Neural progenitor cell (in vitro differentiated cells): ENCODE results near the gene LIG3. TPM values are rescaled to one million over a fixed set of nuclear protein-coding genes. Genes with fewer than 3 reads are reported as not detected.

Source experiments
- DNase-seq: peaks from one replicate; pipeline ENCODE4 v3.0.0-alpha.2; 2016; ENCODE audit warnings: low spot score
- H2AFZ ChIP-seq: fragments of 200-600 bp; sonication (generic); replicated peaks from 2 replicates; pipeline ENCODE4 v1.6.1; 2016; ENCODE audit warnings: antibody characterized with exemption
- H3F3A ChIP-seq: fragments of 200-600 bp; sonication (generic); 2 replicates; pipeline ENCODE4 v1.6.1; 2016; ENCODE audit warnings: antibody characterized with exemption, low read depth
- H3K27ac ChIP-seq: fragments of 200-600 bp; sonication (generic); 2 replicates; pipeline ENCODE4 v1.5.1; 2016; ENCODE audit warnings: mild to moderate bottlenecking
- H3K27me3 ChIP-seq: fragments of 200-600 bp; sonication (generic); 2 replicates; pipeline ENCODE4 v1.6.1; 2016; ENCODE audit warnings: mild to moderate bottlenecking, moderate library complexity
- H3K36me3 ChIP-seq: fragments of 200-600 bp; sonication (generic); 2 replicates; pipeline ENCODE4 v1.5.1; 2016
- H3K4me1 ChIP-seq: fragments of 200-600 bp; sonication (generic); 2 replicates; pipeline ENCODE4 v1.6.1; 2016; ENCODE audit warnings: mixed run types
- H3K4me2 ChIP-seq: fragments of 200-600 bp; sonication (generic); 2 replicates; pipeline ENCODE4 v1.6.1; 2016
- H3K4me3 ChIP-seq: fragments of 200-600 bp; sonication (generic); 2 replicates; pipeline ENCODE4 v1.5.1; 2016
- H3K79me2 ChIP-seq: fragments of 200-600 bp; sonication (generic); 2 replicates; pipeline ENCODE4 v1.6.1; 2016; ENCODE audit warnings: low read depth
- H3K9ac ChIP-seq: fragments of 200-600 bp; sonication (generic); 2 replicates; pipeline ENCODE4 v1.6.1; 2016
- H3K9me3 ChIP-seq: fragments of 200-600 bp; sonication (generic); 2 replicates; pipeline ENCODE4 v1.5.1; 2016; ENCODE audit warnings: low read depth
- H4K20me1 ChIP-seq: fragments of 200-600 bp; sonication (generic); 2 replicates; pipeline ENCODE4 v1.6.1; 2016; ENCODE audit warnings: low read depth
- H3K27ac Mint-ChIP-seq: 3 replicates; pipeline ENCODE4 v1.8.0; 2021; ENCODE audit warnings: mixed read lengths
- H3K27me3 Mint-ChIP-seq: 2 replicates; pipeline ENCODE4 v1.8.0; 2022; ENCODE audit warnings: low read depth, mild to moderate bottlenecking, inconsistent platforms, moderate library complexity, mixed read lengths; ENCODE audit not compliant: insufficient read depth
- H3K36me3 Mint-ChIP-seq: 3 replicates; pipeline ENCODE4 v1.8.0; 2021; ENCODE audit warnings: mixed read lengths
- H3K4me1 Mint-ChIP-seq: 3 replicates; pipeline ENCODE4 v1.8.0; 2021; ENCODE audit warnings: mixed read lengths
- H3K4me3 Mint-ChIP-seq: 3 replicates; pipeline ENCODE4 v1.8.0; 2021; ENCODE audit warnings: mild to moderate bottlenecking, moderate library complexity, mixed read lengths
- H3K9me3 Mint-ChIP-seq: 3 replicates; pipeline ENCODE4 v1.8.0; 2020; ENCODE audit warnings: mixed read lengths
- EZH2 ChIP-seq: fragments of 200-600 bp; sonication (generic); IDR thresholded peaks from 2 replicates; pipeline ENCODE4 v1.6.1; 2017; ENCODE audit warnings: antibody characterized with exemption, mild to moderate bottlenecking, moderate library complexity
- EZH2phosphoT487 ChIP-seq: fragments of 200-600 bp; sonication (generic); IDR thresholded peaks from 2 replicates; pipeline ENCODE4 v1.6.1; 2017; ENCODE audit warnings: antibody characterized with exemption
- total RNA-seq: library from RNA; depleted of rRNA; stranded (reverse); fragments of >200 nt; gene quantifications from 2 replicates; pipeline ENCODE4 v1.2.3, GENCODE V29; 2015; ENCODE audit warnings: low replicate concordance
- TF ChIP-seq, protein P1 (sequence below): fragments of 200-600 bp; sonication (generic); IDR thresholded peaks from 2 replicates; pipeline ENCODE4 v1.5.1; 2017; ENCODE audit warnings: antibody characterized with exemption, mild to moderate bottlenecking

Gene LIG3
- total RNA-seq, 1 donor from 2014 or later = 89.6 TPM

DNA sequence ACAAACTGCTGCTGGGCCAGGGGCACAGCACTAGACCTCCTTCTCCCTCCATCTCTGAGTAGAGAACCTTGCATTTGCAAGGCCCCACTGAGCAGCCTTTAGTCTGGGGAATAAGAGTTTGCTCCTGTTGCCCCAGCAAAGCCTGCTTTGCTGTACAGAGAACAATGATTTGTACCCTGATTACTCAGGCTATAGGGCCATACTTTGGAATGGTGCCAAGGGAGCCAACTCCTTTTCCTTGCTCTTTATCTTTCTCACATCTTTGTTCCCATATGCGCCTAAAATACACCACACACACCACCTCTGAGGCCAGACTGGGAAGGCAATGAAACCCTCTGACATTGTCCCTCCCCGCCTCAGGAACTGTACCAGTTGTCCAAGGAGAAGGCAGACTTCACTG lies 21.2 kb downstream of the LIG3 start:
- Histone ChIP-seq H3K36me3 (no peaks in the 10 kb centered on the region), H3K79me2 (no peaks in the 10 kb centered on the region), H3K4me3 (no peak overlapping the region), H3F3A (peaks cover 9% of the 10 kb centered on the region), H3K27ac (no peak overlapping the region), H3K4me2 (no peak overlapping the region), H3K9me3 (no peaks in the 10 kb centered on the region), H3K4me1 (no peaks in the 10 kb centered on the region), H3K27me3 (no peaks in the 10 kb centered on the region), H4K20me1 (no peaks in the 10 kb centered on the region), H2AFZ (no peak overlapping the region), H3K9ac (no peak overlapping the region)
- H3K4me1 Mint-ChIP-seq = no peaks in the 10 kb centered on the region
- peaks cover 2% of the 10 kb centered on the region for H3K27me3 Mint-ChIP-seq
- no peak overlapping the region for H3K4me3 Mint-ChIP-seq
- no peak overlapping the region for H3K27ac Mint-ChIP-seq
- H3K36me3 Mint-ChIP-seq = peaks cover 31% of the 10 kb centered on the region
- no peak for DNase-seq
- TF ChIP-seq EZH2 (no peak), EZH2phosphoT487 (no peak)
- TF ChIP-seq, protein P1, sequence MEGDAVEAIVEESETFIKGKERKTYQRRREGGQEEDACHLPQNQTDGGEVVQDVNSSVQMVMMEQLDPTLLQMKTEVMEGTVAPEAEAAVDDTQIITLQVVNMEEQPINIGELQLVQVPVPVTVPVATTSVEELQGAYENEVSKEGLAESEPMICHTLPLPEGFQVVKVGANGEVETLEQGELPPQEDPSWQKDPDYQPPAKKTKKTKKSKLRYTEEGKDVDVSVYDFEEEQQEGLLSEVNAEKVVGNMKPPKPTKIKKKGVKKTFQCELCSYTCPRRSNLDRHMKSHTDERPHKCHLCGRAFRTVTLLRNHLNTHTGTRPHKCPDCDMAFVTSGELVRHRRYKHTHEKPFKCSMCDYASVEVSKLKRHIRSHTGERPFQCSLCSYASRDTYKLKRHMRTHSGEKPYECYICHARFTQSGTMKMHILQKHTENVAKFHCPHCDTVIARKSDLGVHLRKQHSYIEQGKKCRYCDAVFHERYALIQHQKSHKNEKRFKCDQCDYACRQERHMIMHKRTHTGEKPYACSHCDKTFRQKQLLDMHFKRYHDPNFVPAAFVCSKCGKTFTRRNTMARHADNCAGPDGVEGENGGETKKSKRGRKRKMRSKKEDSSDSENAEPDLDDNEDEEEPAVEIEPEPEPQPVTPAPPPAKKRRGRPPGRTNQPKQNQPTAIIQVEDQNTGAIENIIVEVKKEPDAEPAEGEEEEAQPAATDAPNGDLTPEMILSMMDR = no peak
- no peaks in the 10 kb centered on the region for H3K9me3 Mint-ChIP-seq

DNA sequence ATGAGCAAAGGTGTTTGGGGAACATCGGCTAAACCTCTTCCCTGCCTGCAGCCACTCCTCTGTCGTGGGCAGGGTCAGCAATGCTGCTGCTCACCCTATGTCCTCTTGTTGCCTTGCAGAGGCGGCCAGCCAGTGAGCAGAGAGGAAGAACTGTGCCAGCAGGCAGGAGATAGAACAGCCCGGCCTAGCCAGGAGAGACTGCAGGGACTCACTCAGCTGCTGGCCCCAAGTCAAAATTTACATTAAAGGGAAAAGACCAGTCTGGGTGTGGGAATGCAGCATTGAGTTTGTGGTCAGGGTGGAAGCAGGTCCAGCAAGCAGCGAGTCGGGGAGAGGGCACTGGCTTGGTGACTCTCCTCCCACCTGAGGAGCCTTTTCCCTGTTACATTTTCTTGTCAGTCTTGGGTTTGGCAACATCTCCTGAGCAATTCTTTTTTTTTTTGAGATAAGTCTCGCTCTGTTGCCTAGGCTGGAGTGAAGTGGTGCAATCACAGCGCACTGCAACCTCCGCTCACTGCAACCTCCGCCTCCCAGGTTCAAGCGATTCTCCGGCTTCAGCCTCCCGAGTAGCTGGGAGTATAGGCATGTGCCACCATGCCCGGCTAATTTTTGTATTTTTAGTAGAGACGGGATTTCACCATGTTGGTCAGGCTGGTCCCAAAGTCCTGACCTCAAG lies 22.7 kb downstream of the LIG3 start:
- no peak overlapping the region for H3K9ac ChIP-seq
- peaks cover 39% of the 10 kb centered on the region for H3K36me3 Mint-ChIP-seq
- H3F3A ChIP-seq = peaks cover under 1% of the 10 kb centered on the region
- H3K4me3 Mint-ChIP-seq = no peak overlapping the region
- H3K9me3 ChIP-seq = no peaks in the 10 kb centered on the region
- H2AFZ ChIP-seq = no peak overlapping the region
- H3K4me3 ChIP-seq = no peak overlapping the region
- H3K4me1 ChIP-seq = no peaks in the 10 kb centered on the region
- TF ChIP-seq, protein P1 = no peak
- TF ChIP-seq EZH2 (no peak), EZH2phosphoT487 (no peak)
- DNase-seq = no peak
- H4K20me1 ChIP-seq = no peaks in the 10 kb centered on the region
- no peaks in the 10 kb centered on the region for H3K79me2 ChIP-seq
- no peaks in the 10 kb centered on the region for H3K36me3 ChIP-seq
- H3K27ac Mint-ChIP-seq = no peak overlapping the region
- H3K4me1 Mint-ChIP-seq = no peaks in the 10 kb centered on the region
- H3K4me2 ChIP-seq = no peak overlapping the region
- no peaks in the 10 kb centered on the region for H3K27me3 ChIP-seq
- no peaks in the 10 kb centered on the region for H3K9me3 Mint-ChIP-seq
- H3K27me3 Mint-ChIP-seq = peaks cover 2% of the 10 kb centered on the region
- H3K27ac ChIP-seq = no peak overlapping the region

DNA sequence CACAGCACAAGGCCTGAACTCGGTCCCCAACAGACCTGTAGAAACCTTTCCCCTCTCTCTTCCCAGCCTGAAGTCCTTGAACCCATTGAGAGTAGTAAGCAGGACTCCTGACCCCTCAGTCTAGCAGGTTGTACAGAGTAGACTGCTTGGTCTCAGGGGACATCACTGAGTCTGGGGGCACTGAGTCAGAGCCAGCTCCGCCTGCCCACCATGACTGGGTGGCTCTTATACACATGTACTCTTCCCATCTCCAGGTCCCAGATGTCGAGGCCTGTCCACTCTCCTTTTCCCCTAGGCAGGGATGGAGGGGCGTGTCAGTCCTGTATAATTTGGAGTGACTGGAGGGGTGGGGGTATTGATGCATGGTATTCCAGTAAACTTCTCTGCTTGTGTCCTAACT lies 23.5 kb downstream of the LIG3 start:
- Histone ChIP-seq H3K4me3 (no peak overlapping the region), H3K27me3 (no peaks in the 10 kb centered on the region), H3F3A (no peaks in the 10 kb centered on the region), H3K27ac (no peak overlapping the region), H2AFZ (no peak overlapping the region), H3K9ac (no peak overlapping the region), H3K9me3 (no peaks in the 10 kb centered on the region), H4K20me1 (no peaks in the 10 kb centered on the region), H3K36me3 (no peaks in the 10 kb centered on the region), H3K79me2 (no peaks in the 10 kb centered on the region), H3K4me2 (no peak overlapping the region), H3K4me1 (no peaks in the 10 kb centered on the region)
- DNase-seq = no peak
- Mint-ChIP-seq H3K9me3 (no peaks in the 10 kb centered on the region), H3K36me3 (peaks cover 38% of the 10 kb centered on the region), H3K27ac (no peak overlapping the region), H3K4me3 (no peak overlapping the region), H3K4me1 (no peaks in the 10 kb centered on the region), H3K27me3 (peaks cover 2% of the 10 kb centered on the region)
- TF ChIP-seq EZH2phosphoT487 (no peak), EZH2 (no peak)
- TF ChIP-seq, protein P1 = no peak
